Lung (tissue), 12 donors: ENCODE data around the gene PDZRN4. TPM values are rescaled to one million over a fixed set of nuclear protein-coding genes. Genes with fewer than 3 reads are reported as not detected.

Experiments
- ATAC-seq: fragments of 200-7000 bp; cut with Tn5 transposase; one replicate; pipeline ENCODE4 v1.9.1; 2020; ENCODE audit warnings: moderate number of reproducible peaks; ENCODE audit not compliant: insufficient read depth, low FRiP score
- DNase-seq, 3 donors: peaks; one replicate each; pipeline ENCODE4 v3.0.0-alpha.2; 2013 to 2017
- H3K27ac ChIP-seq, 2 donors: one replicate each; pipeline ENCODE4 v1.5.1; 2013; ENCODE audit warnings: mild to moderate bottlenecking in 2 of 2, moderate library complexity in 2 of 2, control low read depth in 1 of 2, inconsistent platforms in 1 of 2, low read depth in 1 of 2, low read length in 1 of 2
- H3K27me3 ChIP-seq, 3 donors: one replicate each; pipeline ENCODE4 v1.5.1; 2013; ENCODE audit warnings: low read length in 2 of 3; ENCODE audit not compliant: control insufficient read depth in 3 of 3, insufficient read depth in 3 of 3
- H3K36me3 ChIP-seq, 4 donors: one replicate each; pipeline ENCODE4 v1.5.1; 2013; ENCODE audit warnings: low read length in 4 of 4, mild to moderate bottlenecking in 1 of 4, moderate library complexity in 1 of 4; ENCODE audit not compliant: control insufficient read depth in 4 of 4, insufficient read depth in 4 of 4
- H3K4me1 ChIP-seq, 5 donors: one replicate each; pipeline ENCODE4 v1.5.1; 2013; ENCODE audit warnings: low read length in 5 of 5, mild to moderate bottlenecking in 2 of 5, moderate library complexity in 1 of 5; ENCODE audit not compliant: control insufficient read depth in 5 of 5, insufficient read depth in 5 of 5
- H3K4me3 ChIP-seq: one replicate; pipeline ENCODE4 v1.5.1; 2013; ENCODE audit warnings: mild to moderate bottlenecking, control low read depth, moderate library complexity
- H3K9ac ChIP-seq, 2 donors: one replicate each; pipeline ENCODE4 v1.5.1; 2013; ENCODE audit warnings: low read length in 2 of 2, control low read depth in 1 of 2; ENCODE audit not compliant: insufficient read depth in 1 of 2
- H3K9me3 ChIP-seq, 4 donors: one replicate each; pipeline ENCODE4 v1.5.1; 2013; ENCODE audit warnings: low read length in 3 of 4, mild to moderate bottlenecking in 1 of 4, moderate library complexity in 1 of 4; ENCODE audit not compliant: control insufficient read depth in 4 of 4, insufficient read depth in 3 of 4
- WGBS, 2 donors: extraction: QIAGEN DNeasy Blood & Tissue Kit; methylation state at CpG; one replicate each; pipeline ENCODE4 v1.1.7; 2013; 5-methylcytosine and 5-hydroxymethylcytosine counted together
- polyA plus RNA-seq, 2 donors: library from polyadenylated mRNA; stranded (reverse); fragments of 200-250 nt; gene quantifications; one replicate each; pipeline ENCODE4 v1.2.1, GENCODE V29; 2013
- total RNA-seq, 2 donors: library from RNA; depleted of rRNA in 1 of 2; stranded (reverse); fragments of >200 nt in 1 of 2; gene quantifications; one replicate each; pipeline ENCODE4 v1.2.1, GENCODE V29; 2014 to 2021
- TF ChIP-seq, protein P1 (sequence below): IDR thresholded peaks from 2 replicates; pipeline ENCODE4 v1.5.1; 2012; ENCODE audit warnings: mild to moderate bottlenecking; ENCODE audit errors: control extremely low read depth, extremely low read depth
- donor health status: control.
- donor health status: control.
- donor health status: Bipolar disorder and iron deficiency.
- donor health status: healthy.
- donor health status: DM: yes; HTN: yes; CAD: no.

PDZRN4 gene
- total and polyA plus RNA-seq, 4 donors = 0.05 to 0.54 (median 0.32) TPM

DNA sequence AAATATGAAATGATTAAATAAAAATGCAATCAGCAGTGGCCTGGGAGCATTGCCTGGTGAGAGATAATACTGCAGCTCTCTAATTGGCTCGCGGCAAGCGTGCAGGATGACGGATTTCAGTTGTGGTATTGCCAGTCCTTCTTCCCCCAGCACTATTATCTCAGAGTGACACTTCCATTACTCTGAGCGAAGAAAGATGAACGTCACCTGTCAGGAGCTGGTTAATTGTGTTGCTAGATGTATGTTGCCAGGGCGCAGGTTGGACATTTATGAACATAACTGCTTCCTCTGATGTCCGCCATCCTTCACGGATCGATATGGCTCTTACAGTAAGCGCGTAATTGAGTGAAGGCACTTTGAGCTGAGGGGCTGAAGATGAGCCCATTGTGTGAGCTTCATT lies 374.9 kb downstream of the PDZRN4 start:
- 97 to 98% methylated on average over 12 of the region's 12 CpGs for WGBS, 2 donors
- no peaks in the 10 kb centered on the region for H3K27me3 ChIP-seq
- H3K27ac ChIP-seq = no peak overlapping the region
- peaks cover 0 to 7% (median 5%) of the 10 kb centered on the region in 5 donors for H3K4me1 ChIP-seq
- TF ChIP-seq, protein P1, sequence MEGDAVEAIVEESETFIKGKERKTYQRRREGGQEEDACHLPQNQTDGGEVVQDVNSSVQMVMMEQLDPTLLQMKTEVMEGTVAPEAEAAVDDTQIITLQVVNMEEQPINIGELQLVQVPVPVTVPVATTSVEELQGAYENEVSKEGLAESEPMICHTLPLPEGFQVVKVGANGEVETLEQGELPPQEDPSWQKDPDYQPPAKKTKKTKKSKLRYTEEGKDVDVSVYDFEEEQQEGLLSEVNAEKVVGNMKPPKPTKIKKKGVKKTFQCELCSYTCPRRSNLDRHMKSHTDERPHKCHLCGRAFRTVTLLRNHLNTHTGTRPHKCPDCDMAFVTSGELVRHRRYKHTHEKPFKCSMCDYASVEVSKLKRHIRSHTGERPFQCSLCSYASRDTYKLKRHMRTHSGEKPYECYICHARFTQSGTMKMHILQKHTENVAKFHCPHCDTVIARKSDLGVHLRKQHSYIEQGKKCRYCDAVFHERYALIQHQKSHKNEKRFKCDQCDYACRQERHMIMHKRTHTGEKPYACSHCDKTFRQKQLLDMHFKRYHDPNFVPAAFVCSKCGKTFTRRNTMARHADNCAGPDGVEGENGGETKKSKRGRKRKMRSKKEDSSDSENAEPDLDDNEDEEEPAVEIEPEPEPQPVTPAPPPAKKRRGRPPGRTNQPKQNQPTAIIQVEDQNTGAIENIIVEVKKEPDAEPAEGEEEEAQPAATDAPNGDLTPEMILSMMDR = no peak
- DNase-seq (no peak), ATAC-seq (no peak)
- no peak overlapping the region for H3K4me3 ChIP-seq
- no peak overlapping the region for H3K9ac ChIP-seq
- no peaks in the 10 kb centered on the region for H3K9me3 ChIP-seq
- no peaks in the 10 kb centered on the region for H3K36me3 ChIP-seq

DNA sequence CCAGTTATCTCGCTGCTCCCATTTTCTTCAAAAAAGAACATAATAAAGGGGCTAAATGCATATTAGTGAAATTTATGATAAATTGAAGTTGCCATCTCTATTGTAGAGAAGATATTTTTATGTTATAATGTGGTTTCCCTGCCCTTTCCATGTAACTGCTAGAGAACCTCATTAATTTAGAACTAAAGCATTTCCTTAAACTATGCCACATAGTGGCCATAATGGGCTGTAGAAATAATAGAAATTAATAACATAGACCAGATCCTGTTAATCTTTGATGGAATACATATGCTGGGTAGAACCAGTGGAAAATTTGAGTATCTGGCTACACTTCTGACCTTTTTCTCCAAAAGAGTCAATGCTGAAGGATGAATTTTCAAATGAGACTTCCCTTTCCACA lies 376.7 kb downstream of the PDZRN4 start:
- Histone ChIP-seq H3K27me3 (no peaks in the 10 kb centered on the region), H3K9ac (no peak overlapping the region), H3K36me3 (no peaks in the 10 kb centered on the region), H3K9me3 (no peaks in the 10 kb centered on the region), H3K4me1 (no peaks in the 10 kb centered on the region), H3K27ac (no peak overlapping the region), H3K4me3 (no peak overlapping the region)
- ATAC-seq (no peak), DNase-seq (no peak)
- TF ChIP-seq, protein P1 = no peak
- 89 to 100% methylated on average over 1 of the region's 1 CpG for WGBS, 2 donors

DNA sequence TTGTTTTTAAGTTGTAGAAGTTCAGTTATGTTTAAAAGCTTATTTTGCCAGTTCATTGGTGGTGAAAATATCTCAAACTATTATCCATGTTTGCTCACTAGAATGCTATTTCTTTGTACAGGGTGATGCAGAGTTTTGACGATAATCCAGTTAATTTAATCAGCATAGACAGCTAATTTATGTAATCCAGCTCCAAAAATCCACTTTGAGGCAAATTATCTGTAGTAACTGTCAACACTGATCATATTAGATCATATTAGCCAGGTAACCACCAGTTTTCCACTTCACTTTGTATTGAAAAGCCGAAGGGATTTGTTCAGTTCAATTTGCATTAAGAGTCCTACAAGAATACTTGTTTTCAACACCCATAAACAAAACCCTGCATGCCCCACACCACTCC lies 378.6 kb downstream of the PDZRN4 start:
- Histone ChIP-seq H3K36me3 (no peaks in the 10 kb centered on the region), H3K9me3 (no peaks in the 10 kb centered on the region), H3K27me3 (no peaks in the 10 kb centered on the region), H3K4me3 (no peak overlapping the region), H3K9ac (no peak overlapping the region), H3K4me1 (no peaks in the 10 kb centered on the region), H3K27ac (no peak overlapping the region)
- ATAC-seq (no peak), DNase-seq (no peak)
- TF ChIP-seq, protein P1 = no peak
- 94 to 97% methylated on average over 2 of the region's 2 CpGs for WGBS, 2 donors

DNA sequence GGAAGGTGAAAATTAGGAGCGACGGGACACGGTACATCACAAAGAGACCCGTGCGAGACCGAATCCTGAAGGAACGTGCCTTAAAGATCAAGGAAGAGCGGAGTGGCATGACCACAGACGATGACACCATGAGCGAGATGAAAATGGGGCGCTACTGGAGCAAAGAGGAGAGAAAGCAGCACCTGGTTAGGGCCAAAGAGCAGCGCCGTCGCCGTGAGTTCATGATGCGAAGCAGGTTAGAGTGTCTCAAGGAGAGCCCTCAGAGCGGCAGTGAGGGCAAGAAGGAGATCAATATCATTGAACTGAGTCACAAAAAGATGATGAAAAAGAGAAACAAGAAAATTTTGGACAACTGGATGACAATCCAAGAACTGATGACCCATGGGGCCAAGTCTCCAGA lies 385.3 kb downstream of the PDZRN4 start:
- TF ChIP-seq, protein P1 = no peak
- WGBS, 2 donors = 97% methylated on average over 17 of the region's 17 CpGs
- Histone ChIP-seq H3K27me3 (no peaks in the 10 kb centered on the region), H3K27ac (no peak overlapping the region), H3K9me3 (no peaks in the 10 kb centered on the region), H3K4me1 (no peaks in the 10 kb centered on the region), H3K4me3 (no peak overlapping the region), H3K9ac (no peak overlapping the region), H3K36me3 (no peaks in the 10 kb centered on the region)
- ATAC-seq = no peak
- no peak for DNase-seq
